NCI-H446 (cell line): ENCODE results near the gene AP4B1.
"Not testable (repeated sequence)": the region's sequence is repeated elsewhere in the genome, so short reads cannot be mapped to it uniquely, and the experiment has no call there.

Experiments
- DNase-seq, 2 experiments: peaks; one replicate each; lab custom pipeline; 2025; lab: John Stamatoyannopoulos, UW

The AP4B1 gene

DNA sequence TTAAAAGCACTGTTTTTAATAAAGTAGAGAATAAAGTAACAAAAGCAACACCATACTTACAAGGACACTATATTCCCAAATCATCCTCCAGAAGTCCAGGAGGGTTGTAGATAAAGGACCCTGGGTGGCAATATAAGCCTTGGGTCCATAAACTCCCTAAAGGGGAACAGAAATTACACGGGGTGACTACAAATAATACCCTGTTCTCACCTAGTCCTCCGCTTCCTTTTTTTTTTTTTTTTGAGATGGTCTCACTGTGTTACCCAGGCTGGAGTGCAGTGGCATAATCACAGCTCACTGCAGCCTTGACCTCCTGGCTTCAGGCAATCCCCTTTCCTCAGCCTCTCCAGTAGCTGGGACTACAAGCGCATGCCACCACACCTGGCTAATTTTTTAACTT is 46.2 kb downstream of the AP4B1 start:
- no peak for DNase-seq

DNA sequence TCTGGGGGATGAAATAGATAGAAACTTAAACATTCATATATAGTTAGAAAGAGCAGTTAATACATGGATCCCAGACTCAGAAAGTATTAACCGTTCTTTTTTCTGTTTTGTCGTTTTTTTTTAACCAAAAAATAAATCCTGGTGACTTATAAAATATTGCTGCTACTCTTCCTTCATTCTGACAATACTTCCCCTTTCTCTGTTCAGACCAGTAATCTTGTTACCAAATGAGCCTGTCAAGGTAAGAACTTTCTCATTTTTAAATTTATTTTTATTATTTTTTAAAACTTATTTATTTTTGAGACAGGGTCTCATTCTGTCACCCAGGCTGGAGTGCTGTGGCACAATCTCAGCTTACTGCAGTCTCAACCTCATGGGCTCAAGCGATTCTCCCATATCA is 46.8 kb downstream of the AP4B1 start:
- no peak for DNase-seq

DNA sequence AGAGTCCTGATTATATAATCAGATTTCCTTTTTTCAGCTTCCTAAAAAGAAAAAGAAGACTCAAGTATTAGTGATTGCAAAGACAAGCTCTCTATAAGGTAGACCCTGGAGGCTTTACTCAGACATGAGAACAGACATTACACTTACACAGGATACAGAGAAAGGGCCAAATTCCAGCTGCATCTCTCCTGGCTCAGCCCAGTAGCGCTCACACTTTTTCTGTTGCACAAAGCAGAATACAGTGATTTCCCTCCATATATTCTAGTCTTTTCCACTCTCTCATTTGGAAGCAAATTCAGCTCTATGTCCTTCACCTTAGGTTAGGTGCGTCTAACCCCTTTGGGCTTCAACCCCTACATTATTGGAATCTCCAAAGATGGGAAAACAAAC is 48.2 kb downstream of the AP4B1 start:
- no peak for DNase-seq

DNA sequence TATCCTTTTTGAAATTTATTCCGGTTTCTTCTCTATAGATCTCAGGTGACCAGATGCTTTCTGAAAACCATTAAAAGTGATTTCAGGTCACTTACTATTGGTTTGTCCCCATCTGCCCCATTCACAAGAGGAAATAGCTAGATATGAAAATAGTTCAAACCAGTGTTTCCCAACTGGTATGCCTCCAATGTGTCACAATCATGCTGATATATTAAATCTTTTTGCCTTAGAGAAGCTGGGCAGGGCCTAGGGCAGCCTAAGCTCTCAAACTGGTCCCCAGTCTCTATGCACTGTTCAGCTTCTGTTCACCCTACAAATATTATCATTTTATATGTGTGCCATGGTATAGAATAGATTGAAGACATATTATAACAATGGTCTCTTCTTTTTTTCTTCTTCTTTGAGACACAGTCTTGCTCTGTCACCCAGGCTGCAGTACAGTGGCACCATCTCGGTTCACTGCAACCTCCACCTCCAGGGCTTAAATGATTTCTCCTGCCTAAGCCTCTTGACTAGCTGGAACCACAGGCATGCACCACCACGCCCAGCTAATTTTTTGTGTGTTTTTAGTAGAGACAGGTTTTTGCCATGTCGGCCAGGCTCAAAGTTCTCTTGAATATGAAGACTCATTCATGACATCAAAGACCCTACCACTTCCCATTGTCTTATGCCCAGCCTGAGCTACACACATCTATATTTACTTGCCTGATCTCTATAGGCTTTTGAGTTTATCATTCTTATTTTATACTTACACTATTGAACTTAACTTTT is 48.8 kb downstream of the AP4B1 start:
- no peak for DNase-seq

DNA sequence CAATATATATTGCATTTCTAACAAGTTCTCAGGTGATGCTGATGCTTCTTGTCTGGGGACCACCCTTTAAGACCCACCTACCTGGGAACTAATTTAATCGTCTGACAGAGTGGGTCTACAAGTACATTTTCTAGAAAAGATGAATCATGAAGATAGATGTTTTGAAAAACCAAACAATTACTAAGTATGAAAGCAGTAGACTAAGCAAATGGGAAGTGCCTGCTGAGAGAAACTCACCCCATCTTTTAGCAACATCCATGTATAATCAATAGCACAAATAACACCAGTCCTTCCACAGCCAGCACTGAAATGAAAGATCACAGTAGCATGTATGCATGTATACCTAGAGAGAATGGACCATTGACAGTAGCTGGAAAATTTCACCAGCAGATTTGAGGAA is 50.4 kb downstream of the AP4B1 start:
- DNase-seq = no peak

GRCh38 chr1:113852694-113853093 is 51.9 kb downstream of the AP4B1 start:
- DNase-seq = not testable (repeated sequence)

- DNase-seq = no peak
Observed at GRCh38 chr1:113850127-113850796, 54.3 kb downstream of the AP4B1 start.

- no peak for DNase-seq
Observed at GRCh38 chr1:113849072-113849471, 55.5 kb downstream of the AP4B1 start.

GRCh38 chr1:113846391-113847035 is 58.1 kb downstream of the AP4B1 start:
- DNase-seq = no peak
